Activated T-cell treated with anti-CD3 and anti-CD28 coated beads, Interleukin-2, amount 50 U/mL, for 72 hours (primary cell): ENCODE measurements around the gene PTPN1. TPM values are rescaled to one million over a fixed set of nuclear protein-coding genes. Genes with fewer than 3 reads are reported as not detected.

ENCODE experiments used
- ATAC-seq, 2 donors: fragments of 150-1000 bp; cut with Tn5 transposase; replicated peaks in 1 of 2; 2 replicates each; pipeline ENCODE4 v1.10.0; 2021; ENCODE audit warnings: moderate library complexity in 2 of 2, mild to moderate bottlenecking in 1 of 2
- DNase-seq, 2 donors: peaks; one replicate each; pipeline ENCODE4 v3.0.0; 2021 to 2022; ENCODE audit warnings: mixed read lengths in 1 of 2
- H3K27ac Mint-ChIP-seq: one replicate; pipeline ENCODE4 v1.8.0; 2022; ENCODE audit warnings: mild to moderate bottlenecking, moderate library complexity, mixed read lengths
- H3K27me3 Mint-ChIP-seq: one replicate; pipeline ENCODE4 v1.8.0; 2022; ENCODE audit warnings: low read depth, mixed read lengths
- H3K36me3 Mint-ChIP-seq, 2 donors: one replicate each; pipeline ENCODE4 v1.8.0; 2022; ENCODE audit warnings: mixed read lengths in 2 of 2, mild to moderate bottlenecking in 1 of 2; ENCODE audit not compliant: insufficient read depth in 2 of 2
- H3K4me1 Mint-ChIP-seq: one replicate; pipeline ENCODE4 v1.8.0; 2022; ENCODE audit warnings: low read depth, mixed read lengths
- H3K4me3 Mint-ChIP-seq, 2 donors: one replicate each; pipeline ENCODE4 v1.8.0; 2022; ENCODE audit warnings: mild to moderate bottlenecking in 2 of 2, mixed read lengths in 2 of 2, moderate library complexity in 2 of 2
- H3K9me3 Mint-ChIP-seq, 2 donors: one replicate each; pipeline ENCODE4 v1.8.0; 2022; ENCODE audit warnings: mixed read lengths in 2 of 2
- total RNA-seq, 2 donors: library from RNA; stranded (reverse); gene quantifications; one replicate each; pipeline ENCODE4 v1.2.3, GENCODE V29; 2022

PTPN1 gene
- total RNA-seq, 2 donors from 2014 or later: 138 TPM

DNA sequence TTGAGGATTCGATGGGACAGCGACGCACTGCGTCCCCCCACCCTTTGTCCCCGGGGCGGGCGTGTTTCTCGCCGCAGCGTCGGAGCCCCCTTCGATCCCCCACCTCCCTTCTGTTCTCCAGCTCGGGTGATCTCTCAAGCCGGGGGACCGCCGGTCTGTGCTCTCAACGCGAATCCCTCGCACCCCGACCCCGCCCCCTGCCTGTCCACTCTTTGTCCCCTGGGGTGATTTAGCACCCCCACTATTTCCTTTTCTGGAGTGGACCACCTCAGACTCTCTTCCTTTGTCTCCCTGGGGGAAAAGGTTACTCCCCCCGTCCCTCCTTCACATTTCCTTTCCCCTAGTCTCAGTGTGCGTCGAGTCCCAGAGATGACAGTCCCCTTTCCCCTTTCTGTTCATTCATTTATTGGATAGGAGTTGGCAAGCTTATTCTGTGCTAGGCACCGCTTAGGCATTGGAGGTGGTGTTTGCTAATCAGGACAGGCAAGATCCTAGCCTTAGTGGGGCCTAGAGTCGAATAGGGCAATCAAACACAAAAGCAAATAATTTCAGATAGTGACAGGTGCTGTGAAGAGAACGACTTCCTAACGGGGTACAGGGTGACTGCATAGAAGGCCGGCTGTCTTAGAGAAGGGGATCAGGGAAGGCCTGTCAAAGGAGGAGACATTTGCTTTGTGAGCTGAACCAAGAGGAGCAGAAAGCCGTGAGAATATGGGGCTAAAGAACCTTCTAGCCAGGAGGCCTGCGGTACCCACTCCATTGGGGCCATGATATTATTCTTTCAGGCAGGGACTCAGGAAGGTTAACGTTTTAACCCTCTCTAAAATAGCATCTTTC, 741 bp downstream of the PTPN1 start:
- Mint-ChIP-seq H3K27me3 (no peaks in the 10 kb centered on the region), H3K9me3 (no peaks in the 10 kb centered on the region), H3K4me1 (peaks cover 48% of the 10 kb centered on the region), H3K36me3 (peaks cover 12 to 22% of the 10 kb centered on the region in 2 donors), H3K27ac (peak overlapping the region; percentile 90), H3K4me3 (peak overlapping the region; percentile 99 to 100)
- DNase-seq: peak in 1 of 2 donors; percentile 28
- no peak for ATAC-seq

- Mint-ChIP-seq H3K27ac (peak overlapping the region; percentile 90), H3K27me3 (no peaks in the 10 kb centered on the region), H3K36me3 (peaks cover 12 to 22% of the 10 kb centered on the region in 2 donors), H3K4me3 (peak overlapping the region; percentile 99 to 100), H3K4me1 (peaks cover 61% of the 10 kb centered on the region), H3K9me3 (no peaks in the 10 kb centered on the region)
- ATAC-seq (no peak), DNase-seq (no peak)
These were observed 2.1 kb downstream of the PTPN1 start for GRCh38 chr20:50512323-50512722.

DNA sequence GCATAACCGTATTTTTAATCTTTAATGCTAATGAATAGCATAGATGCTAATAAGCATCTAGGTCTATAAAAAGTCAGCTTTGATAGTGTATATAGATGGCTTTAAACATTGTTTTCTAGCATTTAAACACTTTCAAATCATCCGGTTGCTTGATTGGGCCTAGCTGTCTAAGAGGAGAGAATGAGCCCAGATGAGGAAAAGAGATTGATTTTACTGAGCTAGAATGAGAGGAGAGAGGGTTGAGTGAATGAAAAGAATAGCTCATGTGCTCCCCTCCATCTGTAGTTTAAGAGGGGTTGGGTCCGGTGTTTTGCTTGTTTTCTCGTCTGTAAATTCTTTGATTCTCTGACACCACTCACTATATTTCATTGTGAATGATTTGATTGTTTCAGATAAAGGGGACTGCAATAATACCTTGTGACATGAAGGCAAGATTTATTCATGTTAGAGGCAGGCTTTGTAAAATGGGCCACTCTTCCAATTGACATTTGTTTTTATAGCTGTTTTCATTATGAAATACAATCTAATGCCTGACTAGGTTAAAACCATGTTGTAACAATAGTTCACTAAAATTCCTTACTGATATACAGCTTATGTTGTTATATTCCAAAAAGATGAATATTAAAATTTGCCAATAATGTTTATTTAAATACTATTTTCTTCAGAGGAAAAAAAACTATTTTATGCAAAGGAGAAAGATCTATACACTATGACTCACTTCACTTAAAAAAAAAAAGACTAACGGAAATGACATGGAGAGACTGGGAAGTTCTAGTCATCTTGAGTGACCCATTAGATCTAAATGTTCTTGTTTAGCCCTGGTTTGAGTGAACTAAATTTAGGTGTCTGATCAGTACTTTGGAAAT, 3.2 kb downstream of the PTPN1 start:
- Mint-ChIP-seq H3K9me3 (no peaks in the 10 kb centered on the region), H3K4me1 (peaks cover 71% of the 10 kb centered on the region), H3K36me3 (peaks cover 12 to 26% of the 10 kb centered on the region in 2 donors), H3K4me3 (peak overlapping the region; percentile 99 to 100), H3K27ac (peak overlapping the region; percentile 90), H3K27me3 (no peaks in the 10 kb centered on the region)
- ATAC-seq (no peak), DNase-seq (no peak)

DNA sequence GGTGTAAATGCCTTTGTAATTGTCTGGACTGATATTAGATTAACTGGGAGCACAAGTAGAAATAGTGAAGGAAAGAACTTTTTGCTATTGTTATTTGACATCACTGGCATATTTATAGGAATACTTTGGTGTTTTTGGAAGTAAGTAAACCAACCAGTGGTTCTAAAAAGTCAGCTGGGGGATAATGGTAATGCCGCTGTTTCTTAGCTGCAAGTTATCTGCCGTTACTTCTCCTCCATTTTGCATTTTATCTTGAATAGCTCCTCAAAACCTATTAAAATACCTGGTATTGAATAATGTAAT, 3.8 kb downstream of the PTPN1 start:
- H3K9me3 Mint-ChIP-seq: no peaks in the 10 kb centered on the region
- H3K4me3 Mint-ChIP-seq: peak overlapping the region; percentile 99 to 100
- H3K27ac Mint-ChIP-seq: peak overlapping the region; percentile 90
- H3K36me3 Mint-ChIP-seq: peaks cover 12 to 27% of the 10 kb centered on the region in 2 donors
- no peak for DNase-seq
- H3K27me3 Mint-ChIP-seq: no peaks in the 10 kb centered on the region
- H3K4me1 Mint-ChIP-seq: peaks cover 75% of the 10 kb centered on the region
- no peak for ATAC-seq

DNA sequence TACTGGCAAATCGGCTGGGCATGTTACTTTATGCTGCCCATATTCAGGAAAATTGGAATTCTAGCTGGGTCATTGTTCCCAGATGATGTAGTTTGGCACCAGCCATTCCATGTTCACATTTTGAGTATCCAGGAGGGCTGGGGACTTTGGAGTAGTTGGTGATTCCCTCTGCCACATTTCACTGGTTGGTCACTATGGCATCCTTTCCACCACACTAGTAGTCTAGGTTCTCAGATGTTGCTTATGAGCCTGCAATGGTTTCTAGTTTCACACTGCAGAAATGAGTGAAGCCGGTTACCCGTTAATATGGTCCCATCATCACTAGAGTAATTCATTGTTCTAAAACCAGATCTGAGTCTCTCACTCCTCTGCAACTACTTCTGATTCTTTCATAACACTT, 4.6 kb downstream of the PTPN1 start:
- H3K36me3 Mint-ChIP-seq: peaks cover 14 to 28% of the 10 kb centered on the region in 2 donors
- DNase-seq: peak; percentile 24 to 41
- H3K4me3 Mint-ChIP-seq: peak overlapping the region; percentile 99 to 100
- peak overlapping the region; percentile 90 for H3K27ac Mint-ChIP-seq
- H3K9me3 Mint-ChIP-seq: no peaks in the 10 kb centered on the region
- H3K4me1 Mint-ChIP-seq: peaks cover 75% of the 10 kb centered on the region
- peak; percentile 5 to 22 for ATAC-seq
- no peaks in the 10 kb centered on the region for H3K27me3 Mint-ChIP-seq

- H3K4me3 Mint-ChIP-seq: peak overlapping the region; percentile 99 to 100
- peak overlapping the region; percentile 90 for H3K27ac Mint-ChIP-seq
- ATAC-seq: no peak
- H3K4me1 Mint-ChIP-seq: peaks cover 82% of the 10 kb centered on the region
- no peaks in the 10 kb centered on the region for H3K27me3 Mint-ChIP-seq
- H3K36me3 Mint-ChIP-seq: peaks cover 15 to 28% of the 10 kb centered on the region in 2 donors
- no peak for DNase-seq
- no peaks in the 10 kb centered on the region for H3K9me3 Mint-ChIP-seq
These were observed 5.4 kb downstream of the PTPN1 start for GRCh38 chr20:50515471-50516106.

- H3K36me3 Mint-ChIP-seq: peaks cover 13 to 22% of the 10 kb centered on the region in 2 donors
- DNase-seq: no peak
- H3K27ac Mint-ChIP-seq: peak overlapping the region; percentile 90
These were observed 6.2 kb downstream of the PTPN1 start for GRCh38 chr20:50516180-50516934.

GRCh38 chr20:50516935-50517816, 7.0 kb downstream of the PTPN1 start:
- Mint-ChIP-seq H3K36me3 (peaks cover 13 to 18% of the 10 kb centered on the region in 2 donors), H3K9me3 (no peaks in the 10 kb centered on the region), H3K27me3 (no peaks in the 10 kb centered on the region), H3K4me1 (peaks cover 98% of the 10 kb centered on the region), H3K4me3 (peak overlapping the region; percentile 83 to 99), H3K27ac (peak overlapping the region; percentile 100)
- DNase-seq: no peak
- no peak for ATAC-seq

More at GRCh38 chr20:50516180-50516934, 6.2 kb downstream of the PTPN1 start:
- Mint-ChIP-seq H3K27me3 (no peaks in the 10 kb centered on the region), H3K4me3 (peak overlapping the region; percentile 72 to 99), H3K4me1 (peaks cover 90% of the 10 kb centered on the region), H3K9me3 (no peaks in the 10 kb centered on the region)
- ATAC-seq: peak; percentile 6 to 22

DNA sequence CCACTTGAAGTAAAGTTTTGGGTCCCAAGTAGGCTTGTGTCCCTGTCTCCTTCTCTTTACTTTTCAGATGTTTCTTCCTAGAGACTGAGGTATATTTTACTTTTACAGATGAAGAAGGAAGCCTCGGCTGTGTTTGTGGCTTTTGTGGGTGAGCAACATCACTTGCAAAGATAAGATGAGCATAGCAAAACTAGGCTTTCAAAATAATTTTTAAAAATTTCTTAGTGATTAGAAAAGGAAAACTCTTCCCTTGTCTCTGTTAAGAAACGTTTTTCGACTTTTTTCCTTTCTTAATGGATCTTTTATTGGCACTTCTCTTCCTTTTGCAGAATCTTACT, 7.6 kb downstream of the PTPN1 start:
- ATAC-seq (no peak), DNase-seq (peak in 1 of 2 donors; percentile 36)
- no peaks in the 10 kb centered on the region for H3K27me3 Mint-ChIP-seq
- no peaks in the 10 kb centered on the region for H3K9me3 Mint-ChIP-seq
- H3K27ac Mint-ChIP-seq: peak overlapping the region; percentile 100
- H3K4me1 Mint-ChIP-seq: peaks cover 99% of the 10 kb centered on the region
- peaks cover 11 to 17% of the 10 kb centered on the region in 2 donors for H3K36me3 Mint-ChIP-seq
- H3K4me3 Mint-ChIP-seq: peak overlapping the region; percentile 83 to 98

DNA sequence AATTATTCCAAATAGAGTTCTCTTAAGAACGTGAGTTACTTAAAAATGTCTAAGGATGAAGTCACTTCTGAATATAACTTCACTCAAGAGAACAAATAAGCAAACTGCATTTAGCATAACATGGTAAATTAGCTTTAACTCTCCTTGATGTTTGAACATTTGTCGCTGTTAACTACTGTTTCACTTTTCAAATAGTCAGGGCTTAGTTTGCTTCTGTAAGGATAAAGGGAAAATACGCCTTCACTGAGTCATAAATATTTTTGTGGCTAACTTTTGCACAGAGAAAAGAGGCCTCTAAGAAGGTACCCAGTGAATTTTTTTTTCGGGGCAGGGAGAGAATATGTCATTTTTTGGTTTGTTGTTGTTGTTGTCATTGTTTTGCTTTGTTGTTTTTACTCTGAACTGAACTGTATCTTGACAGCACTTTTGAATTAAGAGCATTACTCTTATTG, 8.1 kb downstream of the PTPN1 start:
- H3K27me3 Mint-ChIP-seq: no peaks in the 10 kb centered on the region

DNA sequence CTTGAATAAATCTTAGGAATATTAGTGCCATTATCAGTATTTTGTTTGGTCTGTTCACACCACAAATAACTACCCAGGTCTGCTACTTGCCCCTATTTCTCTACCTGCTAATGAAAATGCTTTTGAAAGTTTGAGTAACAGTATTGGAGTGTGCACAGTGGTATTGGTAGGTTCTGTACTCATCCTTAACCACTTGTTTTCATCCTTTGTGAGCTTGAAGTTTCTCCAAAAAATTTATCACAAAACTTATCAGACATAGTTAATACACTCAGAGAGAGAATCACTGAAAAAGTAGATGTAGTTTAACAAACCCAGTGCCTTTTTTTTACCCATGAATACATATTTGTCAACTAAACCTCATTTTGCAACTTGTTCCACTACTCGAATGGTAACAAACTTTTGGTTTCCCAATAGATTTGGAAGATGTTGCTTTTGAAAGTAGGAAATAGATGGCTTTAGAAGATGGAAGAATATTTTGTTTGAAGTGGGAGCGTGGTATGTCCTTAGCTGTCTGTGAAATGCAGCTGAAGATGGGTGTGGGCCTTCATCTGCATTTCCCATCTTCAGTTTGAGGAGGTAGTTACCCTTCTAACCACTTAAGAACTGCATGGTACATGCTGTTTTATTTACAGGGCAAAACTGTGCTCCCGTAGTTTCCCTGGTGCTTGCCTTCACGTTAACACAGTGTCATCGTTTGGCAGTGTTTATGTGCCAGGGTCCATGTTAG, 9.0 kb downstream of the PTPN1 start:
- ATAC-seq: peak; percentile 32 to 44
- peak overlapping the region; percentile 100 for H3K27ac Mint-ChIP-seq
- no peaks in the 10 kb centered on the region for H3K27me3 Mint-ChIP-seq
- peak overlapping the region; percentile 83 to 98 for H3K4me3 Mint-ChIP-seq
- no peaks in the 10 kb centered on the region for H3K9me3 Mint-ChIP-seq
- peaks cover 99% of the 10 kb centered on the region for H3K4me1 Mint-ChIP-seq
- H3K36me3 Mint-ChIP-seq: peaks cover 11 to 21% of the 10 kb centered on the region in 2 donors
- DNase-seq: peak; percentile 36 to 46

More for the DNA sequence above, 8.1 kb downstream of the PTPN1 start:
- DNase-seq (no peak), ATAC-seq (peak; percentile 32 to 40)
- Mint-ChIP-seq H3K9me3 (no peaks in the 10 kb centered on the region), H3K4me3 (peak overlapping the region; percentile 83 to 98), H3K4me1 (peaks cover 99% of the 10 kb centered on the region), H3K36me3 (peaks cover 11 to 19% of the 10 kb centered on the region in 2 donors), H3K27ac (peak overlapping the region; percentile 100)
